ENCODE measurements around the gene ZDHHC13.

ZDHHC13 gene

GRCh38 chr11:19077965-19078364 is 39.0 kb upstream of the ZDHHC13 start:
- no peak for DNase-seq (ENCODE audit: low spot score)
- TF ChIP-seq CTCF (IDR thresholded peaks at IDR 0.05; ENCODE audit: extremely low read depth, missing control alignments): no peak

- DNase-seq (ENCODE audit: low spot score): no peak
Measured at GRCh38 chr11:19079643-19080440, 37.1 kb upstream of the ZDHHC13 start.

GRCh38 chr11:19080579-19080993 is 36.4 kb upstream of the ZDHHC13 start:
- DNase-seq (ENCODE audit: low spot score): no peak
- no peak for TF ChIP-seq CTCF (IDR thresholded peaks at IDR 0.05; ENCODE audit: extremely low read depth, missing control alignments)

More at GRCh38 chr11:19079643-19080440, 37.1 kb upstream of the ZDHHC13 start:
- TF ChIP-seq CTCF (IDR thresholded peaks at IDR 0.05; ENCODE audit: extremely low read depth, missing control alignments): no peak

DNA sequence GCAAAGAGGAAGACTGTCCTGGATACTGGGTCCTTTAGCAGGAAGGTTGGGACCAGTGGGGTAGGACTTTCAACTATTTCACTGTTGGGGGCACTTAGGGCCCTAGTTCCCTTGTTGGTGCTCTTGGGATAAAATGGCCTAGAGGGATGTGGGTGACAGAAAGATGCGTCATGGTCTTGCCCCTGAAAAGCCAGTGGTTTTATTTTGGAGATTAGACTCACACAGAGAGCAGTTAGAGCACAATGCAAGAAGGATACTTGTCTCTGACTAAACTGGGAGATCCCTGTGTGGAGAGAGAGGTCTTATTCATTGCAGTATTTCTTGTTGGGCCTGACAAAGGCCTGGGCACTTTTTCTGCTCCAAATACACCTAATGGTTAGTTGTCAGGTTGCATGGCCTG is 33.8 kb upstream of the ZDHHC13 start:
- no peak for TF ChIP-seq CTCF (IDR thresholded peaks at IDR 0.05; ENCODE audit: extremely low read depth, missing control alignments)
- DNase-seq (ENCODE audit: low spot score): no peak

DNA sequence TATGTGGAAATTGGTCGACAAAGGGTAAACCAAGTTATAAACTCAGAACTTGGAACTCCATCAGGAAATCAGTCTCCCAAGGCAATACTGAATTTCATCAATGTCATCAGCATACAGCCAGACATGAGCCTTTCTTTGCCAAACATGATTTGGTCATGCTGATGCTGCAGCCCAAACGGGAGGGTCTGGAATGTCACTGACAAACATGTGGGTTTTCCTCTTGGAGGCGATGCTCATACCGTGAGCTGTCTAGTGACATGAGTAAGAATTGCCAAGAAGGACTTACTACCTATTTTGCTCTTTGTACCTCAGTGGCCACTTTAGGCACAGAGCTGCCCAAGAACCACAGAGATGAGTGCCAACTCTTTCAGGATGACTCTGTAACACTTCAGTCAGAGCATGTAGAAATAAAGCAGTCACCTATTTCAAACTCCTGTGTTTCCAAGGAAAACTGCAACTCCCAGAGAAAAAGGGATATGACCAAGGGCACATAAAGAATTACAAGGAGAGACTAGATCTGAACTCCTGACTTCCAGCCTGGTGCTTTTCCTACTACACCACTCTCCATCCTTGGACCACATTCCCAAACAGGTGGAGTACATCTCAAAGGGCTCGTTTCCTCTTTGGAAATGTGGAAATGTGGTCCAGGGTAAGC is 32.2 kb upstream of the ZDHHC13 start:
- DNase-seq (ENCODE audit: low spot score): no peak
- no peak for TF ChIP-seq CTCF (IDR thresholded peaks at IDR 0.05; ENCODE audit: extremely low read depth, missing control alignments)

DNA sequence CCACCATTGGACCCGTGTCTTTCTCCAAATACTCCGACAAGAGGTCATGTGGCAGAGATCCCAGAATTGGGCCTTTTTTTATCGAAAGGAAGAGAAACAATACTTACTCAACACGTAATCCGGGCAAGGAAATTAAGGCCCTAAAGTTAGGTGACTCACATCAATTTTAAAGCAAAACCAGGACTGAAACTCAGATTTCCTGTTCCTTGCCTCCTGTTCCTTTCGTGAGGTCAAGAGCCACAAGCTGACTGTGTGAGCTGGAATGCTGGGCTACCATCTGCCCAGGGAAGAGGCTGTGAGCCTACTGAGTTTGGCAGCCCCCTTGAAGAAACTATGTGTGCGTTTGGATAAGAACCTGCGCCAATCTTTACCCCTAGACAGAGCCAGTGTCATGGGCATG is 29.3 kb upstream of the ZDHHC13 start:
- no peak for TF ChIP-seq CTCF (IDR thresholded peaks at IDR 0.05; ENCODE audit: extremely low read depth, missing control alignments)
- DNase-seq (ENCODE audit: low spot score): no peak

GRCh38 chr11:19088791-19089190 is 28.2 kb upstream of the ZDHHC13 start:
- no peak for DNase-seq (ENCODE audit: low spot score)
- TF ChIP-seq CTCF (IDR thresholded peaks at IDR 0.05; ENCODE audit: extremely low read depth, missing control alignments): no peak

Data from GM20000 (cell line).